GM21367 (cell line): Measurements from ENCODE around the gene ARHGEF35.
"Not testable (repeated sequence)": the region's sequence is repeated elsewhere in the genome, so short reads cannot be mapped to it uniquely, and the experiment has no call there.

Experiments
- ATAC-seq: cut with Tn5 transposase; IDR thresholded peaks from one replicate; pipeline ENCODE4 v1.9.1; 2021; ENCODE audit not compliant: unreplicated experiment

The ARHGEF35 gene

GRCh38 chr7:144179165-144179479 lies 16.5 kb downstream of the ARHGEF35 start:
- ATAC-seq = not testable (repeated sequence)

DNA sequence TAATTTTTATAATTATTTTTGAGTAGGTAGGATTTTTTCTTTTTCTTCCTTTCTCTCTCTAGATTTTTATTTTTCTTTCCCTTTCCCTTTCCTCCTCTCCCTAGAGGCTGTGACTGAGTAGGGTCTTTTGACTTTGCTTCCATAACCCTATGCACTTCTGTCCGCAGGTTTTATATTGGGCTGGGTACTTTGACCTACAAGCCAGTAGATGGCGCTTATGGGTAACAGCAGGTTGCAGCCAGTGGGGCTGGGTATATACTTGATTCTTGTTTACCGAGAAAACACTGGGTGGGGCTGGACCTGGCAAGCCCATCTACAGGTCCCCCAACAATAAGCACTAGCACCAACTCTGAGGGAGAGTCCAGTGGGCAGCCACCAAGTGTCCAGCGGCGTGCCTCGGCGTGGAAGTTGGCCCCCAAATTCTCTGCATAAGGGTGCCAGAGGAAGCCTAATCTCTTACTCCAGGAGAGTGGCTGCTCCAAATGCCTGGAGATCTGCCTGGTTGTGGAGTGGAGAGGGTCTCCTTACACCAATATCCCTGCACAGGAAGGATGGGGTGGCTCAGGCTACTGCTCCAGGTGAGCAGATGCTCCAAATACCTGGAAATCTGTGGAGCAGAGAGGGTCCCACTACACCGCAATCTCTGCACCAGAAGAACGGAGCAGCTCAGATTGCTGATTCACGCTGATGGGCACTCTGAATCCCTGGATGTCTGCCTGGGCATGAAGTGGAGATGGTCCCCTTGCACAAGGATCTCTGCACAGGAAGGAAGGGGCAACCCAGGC lies 17.1 kb downstream of the ARHGEF35 start:
- ATAC-seq = peak; percentile 95

DNA sequence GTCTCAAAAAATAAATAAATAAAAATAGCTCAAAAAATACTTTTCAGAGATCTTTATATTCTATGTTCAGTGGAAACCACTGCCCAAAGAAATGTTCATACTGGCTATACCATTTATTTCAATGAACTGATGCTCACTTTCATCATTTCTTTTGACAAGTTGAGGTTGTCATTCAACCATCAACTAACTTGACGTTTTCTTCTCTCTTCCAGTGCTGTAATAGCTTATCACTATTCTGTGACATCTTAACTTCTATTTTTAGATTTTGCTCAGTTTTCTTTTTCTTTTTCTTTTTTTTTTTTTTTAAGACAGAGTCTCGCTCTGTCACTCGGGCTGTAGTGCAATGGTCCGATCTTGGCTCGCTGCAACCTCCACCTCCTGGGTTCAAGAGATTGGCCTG lies 21.0 kb downstream of the ARHGEF35 start:
- ATAC-seq = no peak

GRCh38 chr7:144171594-144172350 lies 23.9 kb downstream of the ARHGEF35 start:
- ATAC-seq = not testable (repeated sequence)

DNA sequence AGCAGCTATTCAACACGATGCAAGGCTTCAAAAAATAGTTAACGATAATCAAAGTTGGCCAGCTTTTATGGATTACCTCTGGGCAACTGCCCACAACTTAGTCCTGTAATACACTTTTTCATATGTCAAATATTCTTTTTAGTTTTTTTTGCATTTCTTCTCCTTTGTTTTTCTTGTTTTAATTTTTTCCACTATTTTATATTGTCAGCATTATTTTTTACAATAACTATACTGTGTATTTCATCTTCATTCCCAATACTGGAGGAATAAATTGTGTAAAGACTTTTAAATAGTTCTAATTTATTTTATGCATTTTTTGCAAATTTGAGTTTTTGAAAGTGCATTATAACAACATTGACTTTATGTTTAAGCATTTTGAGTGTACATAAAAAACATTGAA lies 30.8 kb downstream of the ARHGEF35 start:
- no peak for ATAC-seq

DNA sequence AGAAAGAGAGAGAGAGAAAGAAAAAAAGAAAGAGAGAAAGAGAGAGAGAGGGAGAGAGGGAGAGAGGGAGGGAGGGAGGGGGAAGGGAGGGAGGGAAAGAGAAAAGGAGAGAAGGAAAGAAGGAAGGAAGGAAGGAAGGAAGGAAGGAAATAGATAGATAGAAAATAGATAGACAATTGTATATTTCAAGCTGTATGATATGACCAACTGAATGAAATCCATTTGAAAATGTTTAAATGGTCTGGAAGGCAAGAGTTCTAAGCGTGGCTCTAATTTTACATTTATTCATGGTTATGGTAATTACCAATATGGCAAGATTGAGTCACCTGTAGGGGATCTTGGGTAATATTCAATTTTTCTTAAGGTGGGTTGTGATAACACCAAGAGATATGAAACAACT lies 36.8 kb downstream of the ARHGEF35 start:
- no peak for ATAC-seq

GRCh38 chr7:144148224-144148827 lies 47.3 kb downstream of the ARHGEF35 start:
- ATAC-seq = no peak

GRCh38 chr7:144144426-144144825 lies 51.2 kb downstream of the ARHGEF35 start:
- ATAC-seq = no peak

DNA sequence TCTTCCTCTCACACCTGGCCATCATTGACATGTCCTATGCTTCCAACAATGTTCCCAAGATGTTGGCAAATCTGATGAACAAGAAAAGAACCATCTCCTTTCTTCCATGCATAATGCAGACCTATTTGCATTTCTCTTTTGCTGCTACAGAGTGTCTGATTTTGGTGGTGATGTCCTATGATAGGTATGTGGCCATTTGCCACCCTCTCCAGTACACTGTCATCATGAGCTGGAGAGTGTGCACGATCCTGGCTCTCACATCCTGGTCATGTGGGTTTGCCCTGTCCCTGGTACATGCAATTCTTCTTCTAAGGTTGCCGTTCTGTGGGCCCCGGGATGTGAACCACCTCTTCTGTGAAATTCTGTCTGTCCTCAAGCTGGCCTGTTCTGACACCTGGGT lies 53.4 kb downstream of the ARHGEF35 start:
- ATAC-seq = no peak

- no peak for ATAC-seq
Measured at GRCh38 chr7:144137501-144137900, 58.1 kb downstream of the ARHGEF35 start.
